Measurements from ENCODE around the gene ZAP70.
"Not testable (repeated sequence)": the region's sequence is repeated elsewhere in the genome, so short reads cannot be mapped to it uniquely, and the experiment has no call there.

Gene ZAP70

DNA sequence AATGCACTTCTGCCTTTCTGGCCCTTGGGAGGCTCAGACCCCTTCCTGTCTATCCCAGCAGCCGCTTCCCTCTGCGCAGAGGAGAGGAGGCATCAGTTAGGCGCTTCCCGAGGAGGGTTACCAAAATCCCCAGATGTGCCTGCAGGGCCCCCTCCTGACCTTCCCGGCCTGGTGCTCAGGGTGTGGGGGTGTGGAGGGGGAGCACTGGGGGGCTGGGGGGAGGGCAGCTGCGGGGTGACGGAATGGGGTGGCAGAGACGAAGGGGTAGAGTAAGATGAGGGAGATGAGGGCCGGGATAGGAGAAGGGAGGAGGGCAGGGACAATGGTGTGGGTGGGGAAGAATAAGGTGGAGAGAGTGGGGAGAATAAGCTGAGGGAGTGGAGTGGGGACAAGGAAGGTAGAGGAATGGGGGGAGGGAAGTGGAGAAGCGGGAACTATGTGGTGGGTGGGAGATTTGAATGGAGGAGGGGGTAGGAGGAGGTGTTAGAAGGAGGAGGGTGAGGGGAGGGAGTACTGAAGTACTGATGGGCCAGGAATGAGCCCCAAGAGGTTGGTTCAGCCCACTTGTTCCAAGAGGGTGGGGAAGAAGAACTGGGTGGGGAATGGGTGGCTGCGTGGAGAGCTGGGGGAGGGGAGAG lies 6.5 kb upstream of the ZAP70 start:
- DNase-seq (ENCODE audit: extremely low read depth, low read depth) = no peak
- TF ChIP-seq, protein P1, sequence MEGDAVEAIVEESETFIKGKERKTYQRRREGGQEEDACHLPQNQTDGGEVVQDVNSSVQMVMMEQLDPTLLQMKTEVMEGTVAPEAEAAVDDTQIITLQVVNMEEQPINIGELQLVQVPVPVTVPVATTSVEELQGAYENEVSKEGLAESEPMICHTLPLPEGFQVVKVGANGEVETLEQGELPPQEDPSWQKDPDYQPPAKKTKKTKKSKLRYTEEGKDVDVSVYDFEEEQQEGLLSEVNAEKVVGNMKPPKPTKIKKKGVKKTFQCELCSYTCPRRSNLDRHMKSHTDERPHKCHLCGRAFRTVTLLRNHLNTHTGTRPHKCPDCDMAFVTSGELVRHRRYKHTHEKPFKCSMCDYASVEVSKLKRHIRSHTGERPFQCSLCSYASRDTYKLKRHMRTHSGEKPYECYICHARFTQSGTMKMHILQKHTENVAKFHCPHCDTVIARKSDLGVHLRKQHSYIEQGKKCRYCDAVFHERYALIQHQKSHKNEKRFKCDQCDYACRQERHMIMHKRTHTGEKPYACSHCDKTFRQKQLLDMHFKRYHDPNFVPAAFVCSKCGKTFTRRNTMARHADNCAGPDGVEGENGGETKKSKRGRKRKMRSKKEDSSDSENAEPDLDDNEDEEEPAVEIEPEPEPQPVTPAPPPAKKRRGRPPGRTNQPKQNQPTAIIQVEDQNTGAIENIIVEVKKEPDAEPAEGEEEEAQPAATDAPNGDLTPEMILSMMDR (IDR thresholded peaks at IDR 0.05; ENCODE audit: low read depth, low read length) = no peak

DNA sequence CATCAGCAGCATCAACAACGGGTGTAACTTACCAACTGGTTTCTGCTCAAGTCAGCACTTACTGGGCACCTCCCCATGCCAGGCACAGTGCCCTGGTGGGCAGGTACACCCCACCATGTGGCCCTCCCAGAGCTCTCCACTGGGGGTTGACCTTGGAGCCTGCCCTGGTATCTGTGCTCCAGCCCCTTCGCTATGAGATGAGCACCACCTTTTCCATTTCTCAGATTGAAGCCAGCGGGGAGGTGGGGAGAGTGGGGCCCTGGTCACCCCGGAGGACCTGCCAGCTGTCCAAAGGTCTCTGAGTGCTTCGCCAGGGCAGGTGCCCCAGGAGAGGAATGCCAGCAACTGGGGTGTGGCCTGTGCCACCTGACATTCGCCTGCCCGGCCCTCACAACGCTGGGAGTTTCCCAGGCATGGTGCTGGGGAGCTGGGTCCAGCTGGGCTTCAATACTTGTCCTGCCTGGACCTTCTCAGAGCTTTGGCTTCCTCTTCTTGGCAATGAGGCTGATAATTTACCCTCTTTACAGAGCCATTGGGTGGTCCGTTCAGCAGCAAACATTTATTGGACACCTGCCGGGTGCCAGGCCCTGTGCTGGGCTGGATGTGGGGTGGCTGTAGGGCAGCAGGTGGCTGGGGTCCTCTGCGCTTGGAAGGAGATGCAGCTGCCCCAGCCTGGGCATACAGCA lies 5.9 kb upstream of the ZAP70 start:
- DNase-seq (ENCODE audit: extremely low read depth, low read depth) = no peak
- TF ChIP-seq, protein P1 (IDR thresholded peaks at IDR 0.05; ENCODE audit: low read depth, low read length) = no peak

DNA sequence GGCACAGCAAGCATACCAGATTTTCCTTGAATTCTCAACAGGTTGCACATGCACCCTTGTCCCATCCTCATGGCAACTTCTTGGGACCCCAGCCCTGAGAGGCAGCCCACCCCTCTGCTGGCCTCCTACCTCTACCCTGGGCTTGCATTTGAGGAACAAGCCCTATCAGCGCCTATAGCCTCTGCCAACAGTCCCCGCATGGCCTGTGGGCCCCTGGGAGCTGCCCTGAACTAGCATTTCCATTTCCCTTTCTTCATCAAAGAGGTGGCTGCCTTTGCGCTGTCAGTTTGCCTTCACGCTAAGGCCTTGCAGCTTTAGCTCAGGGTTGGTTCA lies 5.4 kb upstream of the ZAP70 start:
- TF ChIP-seq, protein P1 (IDR thresholded peaks at IDR 0.05; ENCODE audit: low read depth, low read length) = no peak
- DNase-seq (ENCODE audit: extremely low read depth, low read depth) = no peak

DNA sequence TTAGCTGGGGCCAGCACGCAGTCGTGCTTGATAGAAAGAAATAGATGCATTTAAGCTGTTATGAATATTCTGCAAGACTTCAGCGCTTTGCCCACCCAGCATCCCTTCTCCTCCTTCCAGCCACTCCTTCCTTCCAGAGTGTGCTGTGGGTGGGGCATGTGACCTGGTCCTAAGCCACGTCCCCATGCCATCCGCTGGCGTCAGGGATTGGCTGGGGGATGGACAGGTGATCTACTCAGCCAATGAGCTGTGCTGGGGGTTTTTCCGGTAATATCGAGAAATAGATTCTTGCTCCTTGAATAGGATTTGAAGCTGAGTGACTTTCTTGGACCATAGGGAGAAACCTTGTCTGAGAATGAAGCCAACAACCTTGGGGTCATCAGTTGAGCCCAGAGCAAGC lies 4.8 kb upstream of the ZAP70 start:
- DNase-seq (ENCODE audit: extremely low read depth, low read depth) = no peak
- TF ChIP-seq, protein P1 (IDR thresholded peaks at IDR 0.05; ENCODE audit: low read depth, low read length) = no peak

DNA sequence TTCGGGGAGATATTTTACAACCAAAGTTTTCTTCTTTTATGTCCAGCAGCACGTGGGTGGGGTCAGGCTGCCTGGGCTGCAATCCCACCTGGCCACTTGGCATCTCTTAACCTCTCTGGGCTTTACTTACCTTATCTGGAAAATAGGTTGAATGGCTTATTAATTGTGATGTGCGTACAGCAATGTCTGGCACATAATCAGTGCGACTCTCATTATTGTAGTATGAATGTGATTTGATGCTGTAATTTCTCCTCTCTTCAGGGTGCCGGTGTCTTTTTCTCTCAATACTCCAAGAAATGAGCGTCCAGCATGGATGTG lies 2.0 kb upstream of the ZAP70 start:
- no peak for DNase-seq (ENCODE audit: extremely low read depth, low read depth)
- TF ChIP-seq, protein P1 (IDR thresholded peaks at IDR 0.05; ENCODE audit: low read depth, low read length) = no peak

DNA sequence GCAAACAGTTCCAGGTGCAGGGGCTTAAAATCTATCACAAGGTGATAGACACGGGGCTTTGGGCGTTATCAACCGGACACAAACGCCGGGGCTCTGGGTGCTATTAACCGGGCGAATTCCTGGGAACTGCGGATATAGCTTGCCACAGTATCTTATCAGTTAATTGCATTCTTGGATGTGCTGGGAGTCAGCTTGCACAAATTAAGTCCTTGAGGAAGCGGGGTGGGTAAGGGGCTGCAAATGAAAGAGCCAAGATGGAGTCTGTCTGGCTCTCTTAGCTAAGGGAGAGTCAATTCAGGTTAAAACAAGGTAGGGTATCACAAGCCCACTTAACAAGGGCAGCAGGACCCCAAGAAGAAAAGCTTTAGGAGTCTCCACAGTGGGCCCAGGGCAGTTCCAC lies 1.2 kb upstream of the ZAP70 start:
- not testable (repeated sequence) for DNase-seq (ENCODE audit: extremely low read depth, low read depth)

DNA sequence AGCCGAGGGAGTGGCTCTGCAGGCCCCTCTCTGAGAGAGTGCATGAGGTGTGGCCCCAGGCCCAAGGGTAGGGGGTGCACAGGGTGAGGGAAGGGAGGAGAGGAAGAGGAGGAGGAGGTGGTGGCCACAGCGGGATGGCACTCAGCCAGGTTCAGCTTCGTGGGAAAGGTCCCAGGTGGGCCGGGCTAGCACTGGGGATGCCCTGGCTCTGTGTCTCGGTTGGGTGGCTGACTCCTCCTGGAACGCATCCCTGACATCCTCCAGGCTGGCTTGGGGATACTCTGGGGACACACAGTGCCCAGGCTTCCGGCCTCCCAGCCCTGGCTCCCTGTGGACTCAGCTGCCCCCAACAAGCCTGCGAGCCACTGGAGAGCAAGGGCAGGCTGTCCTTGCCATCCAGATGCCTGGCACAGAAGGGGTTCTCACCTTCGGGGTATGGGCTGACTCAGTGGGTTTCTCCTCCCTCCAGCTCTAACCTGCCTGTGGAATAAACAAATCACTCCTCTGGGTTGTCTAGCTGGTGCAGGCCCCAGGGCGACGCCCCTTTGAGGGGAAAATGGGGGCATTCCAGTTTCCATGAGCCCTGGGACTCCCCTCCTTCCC lies 582 bp upstream of the ZAP70 start:
- no peak for DNase-seq (ENCODE audit: extremely low read depth, low read depth)
- TF ChIP-seq, protein P1 (IDR thresholded peaks at IDR 0.05; ENCODE audit: low read depth, low read length) = no peak

Data from AG09319 (cell line).